Measurements from ENCODE around the gene SLC12A9.

SLC12A9 gene

GRCh38 chr7:100882201-100882600 lies 29.7 kb downstream of the SLC12A9 start:
- DNase-seq: no peak

- DNase-seq: no peak
Observed at GRCh38 chr7:100882785-100883526, 30.4 kb downstream of the SLC12A9 start.

GRCh38 chr7:100884736-100885439 lies 32.4 kb downstream of the SLC12A9 start:
- no peak for DNase-seq

GRCh38 chr7:100885440-100886141 lies 33.1 kb downstream of the SLC12A9 start:
- no peak for DNase-seq

- no peak for DNase-seq
Observed at GRCh38 chr7:100886142-100886935, 33.8 kb downstream of the SLC12A9 start.

GRCh38 chr7:100886936-100887515 lies 34.5 kb downstream of the SLC12A9 start:
- DNase-seq: no peak

- peak in 1 of 56 donors; percentile 11 for DNase-seq
Observed at GRCh38 chr7:100887516-100888290, 35.2 kb downstream of the SLC12A9 start.

- DNase-seq: no peak
Observed at GRCh38 chr7:100888291-100888987, 35.9 kb downstream of the SLC12A9 start.

GRCh38 chr7:100888988-100889750 lies 36.7 kb downstream of the SLC12A9 start, which contains the start of gene UFSP1:
Gene UFSP1 (minus strand): TSS chr7:100889715. CDS start chr7:100889271, 444 bp downstream.
- peak in 1 of 56 donors; percentile 97 for DNase-seq

GRCh38 chr7:100890653-100891567 lies 38.4 kb downstream of the SLC12A9 start:
- no peak for DNase-seq

- no peak for DNase-seq
Observed at GRCh38 chr7:100891568-100892247, 39.2 kb downstream of the SLC12A9 start.

GRCh38 chr7:100892364-100893317 lies 40.1 kb downstream of the SLC12A9 start:
- no peak for DNase-seq

- DNase-seq: no peak
Observed at GRCh38 chr7:100893318-100893895, 40.9 kb downstream of the SLC12A9 start.

- no peak for DNase-seq
Observed at GRCh38 chr7:100893910-100894721, 41.6 kb downstream of the SLC12A9 start.

Measured in amygdala (tissue), 56 donors.